Memory B cell (primary cell): ENCODE measurements around the gene PALM3.
"Not testable (repeated sequence)": the region's sequence is repeated elsewhere in the genome, so short reads cannot be mapped to it uniquely, and the experiment has no call there.

Source experiments
- ATAC-seq: fragments of 150-1000 bp; cut with Tn5 transposase; 2 replicates; pipeline ENCODE4 v1.10.0; 2021; ENCODE audit warnings: low read depth, mild to moderate bottlenecking, moderate library complexity
- DNase-seq, 2 donors: peaks; one replicate each; pipeline ENCODE4 v3.0.0; 2022; ENCODE audit warnings: low spot score in 2 of 2
- H3K27ac Mint-ChIP-seq: one replicate; pipeline ENCODE4 v1.8.0; 2022; ENCODE audit warnings: mild to moderate bottlenecking, moderate library complexity, mixed read lengths
- H3K27me3 Mint-ChIP-seq: one replicate; pipeline ENCODE4 v1.8.0; 2022; ENCODE audit warnings: mixed read lengths
- H3K36me3 Mint-ChIP-seq: one replicate; pipeline ENCODE4 v1.8.0; 2022; ENCODE audit warnings: mild to moderate bottlenecking, mixed read lengths
- H3K4me1 Mint-ChIP-seq: one replicate; pipeline ENCODE4 v1.8.0; 2022; ENCODE audit warnings: mixed read lengths
- H3K4me3 Mint-ChIP-seq: one replicate; pipeline ENCODE4 v1.8.0; 2022; ENCODE audit warnings: mild to moderate bottlenecking, moderate library complexity, mixed read lengths
- H3K9me3 Mint-ChIP-seq: one replicate; pipeline ENCODE4 v1.8.0; 2022; ENCODE audit warnings: mixed read lengths

The PALM3 gene

GRCh38 chr19:14058182-14059092 lies 3.4 kb downstream of the PALM3 start:
- peaks cover 22% of the 10 kb centered on the region for H3K4me1 Mint-ChIP-seq
- ATAC-seq, result no peak
- no peak for DNase-seq
- H3K36me3 Mint-ChIP-seq, result peaks cover 9% of the 10 kb centered on the region
- peaks cover 28% of the 10 kb centered on the region for H3K27me3 Mint-ChIP-seq
- H3K27ac Mint-ChIP-seq, result no peak overlapping the region
- peak overlapping the region; percentile 30 for H3K4me3 Mint-ChIP-seq
- H3K9me3 Mint-ChIP-seq, result no peaks in the 10 kb centered on the region

- no peak for ATAC-seq
- DNase-seq, result no peak
- Mint-ChIP-seq H3K4me1 (peaks cover 22% of the 10 kb centered on the region), H3K27ac (no peak overlapping the region), H3K27me3 (peaks cover 26% of the 10 kb centered on the region), H3K9me3 (no peaks in the 10 kb centered on the region), H3K36me3 (peaks cover 19% of the 10 kb centered on the region), H3K4me3 (peak overlapping the region; percentile 34)
These were observed 5.0 kb downstream of the PALM3 start for GRCh38 chr19:14056741-14057356.

GRCh38 chr19:14056069-14056666 lies 5.7 kb downstream of the PALM3 start:
- H3K27me3 Mint-ChIP-seq, result peaks cover 24% of the 10 kb centered on the region
- peaks cover 22% of the 10 kb centered on the region for H3K36me3 Mint-ChIP-seq
- H3K4me3 Mint-ChIP-seq, result no peak overlapping the region
- H3K4me1 Mint-ChIP-seq, result peaks cover 22% of the 10 kb centered on the region
- H3K9me3 Mint-ChIP-seq, result no peaks in the 10 kb centered on the region
- no peak for DNase-seq
- no peak for ATAC-seq
- H3K27ac Mint-ChIP-seq, result no peak overlapping the region

GRCh38 chr19:14055396-14055795 lies 6.5 kb downstream of the PALM3 start:
- H3K27ac Mint-ChIP-seq, result no peak overlapping the region
- DNase-seq, result no peak
- no peak for ATAC-seq
- no peaks in the 10 kb centered on the region for H3K9me3 Mint-ChIP-seq
- H3K4me3 Mint-ChIP-seq, result no peak overlapping the region
- peaks cover 22% of the 10 kb centered on the region for H3K4me1 Mint-ChIP-seq
- peaks cover 27% of the 10 kb centered on the region for H3K36me3 Mint-ChIP-seq
- peaks cover 24% of the 10 kb centered on the region for H3K27me3 Mint-ChIP-seq

- H3K27ac Mint-ChIP-seq, result no peak overlapping the region
- H3K4me1 Mint-ChIP-seq, result peaks cover 22% of the 10 kb centered on the region
- DNase-seq (no peak), ATAC-seq (no peak)
- H3K4me3 Mint-ChIP-seq, result no peak overlapping the region
- no peaks in the 10 kb centered on the region for H3K9me3 Mint-ChIP-seq
- H3K36me3 Mint-ChIP-seq, result peaks cover 32% of the 10 kb centered on the region
- peaks cover 21% of the 10 kb centered on the region for H3K27me3 Mint-ChIP-seq
These were observed 7.2 kb downstream of the PALM3 start for GRCh38 chr19:14054721-14055120.

GRCh38 chr19:14054099-14054498 lies 7.8 kb downstream of the PALM3 start:
- Mint-ChIP-seq H3K4me3 (no peak overlapping the region), H3K27ac (peak overlapping the region; percentile 51), H3K9me3 (no peaks in the 10 kb centered on the region), H3K36me3 (peaks cover 33% of the 10 kb centered on the region), H3K27me3 (peaks cover 19% of the 10 kb centered on the region), H3K4me1 (peaks cover 20% of the 10 kb centered on the region)
- DNase-seq (no peak), ATAC-seq (no peak)

- H3K4me1 Mint-ChIP-seq, result peaks cover 14% of the 10 kb centered on the region
- ATAC-seq (no peak), DNase-seq (no peak)
- H3K9me3 Mint-ChIP-seq, result no peaks in the 10 kb centered on the region
- H3K27ac Mint-ChIP-seq, result no peak overlapping the region
- peaks cover 13% of the 10 kb centered on the region for H3K27me3 Mint-ChIP-seq
- H3K4me3 Mint-ChIP-seq, result no peak overlapping the region
- H3K36me3 Mint-ChIP-seq, result peaks cover 35% of the 10 kb centered on the region
These were observed 8.4 kb downstream of the PALM3 start for GRCh38 chr19:14053500-14053899.

- H3K9me3 Mint-ChIP-seq, result no peaks in the 10 kb centered on the region
- peaks cover 9% of the 10 kb centered on the region for H3K4me1 Mint-ChIP-seq
- DNase-seq (no peak), ATAC-seq (no peak)
- H3K27me3 Mint-ChIP-seq, result peaks cover 9% of the 10 kb centered on the region
- no peak overlapping the region for H3K27ac Mint-ChIP-seq
- no peak overlapping the region for H3K4me3 Mint-ChIP-seq
- peaks cover 39% of the 10 kb centered on the region for H3K36me3 Mint-ChIP-seq
These were observed 8.8 kb downstream of the PALM3 start for GRCh38 chr19:14053032-14053431.

- Mint-ChIP-seq H3K27me3 (peaks cover 4% of the 10 kb centered on the region), H3K9me3 (no peaks in the 10 kb centered on the region), H3K27ac (no peak overlapping the region), H3K4me3 (no peak overlapping the region), H3K4me1 (peaks cover 7% of the 10 kb centered on the region), H3K36me3 (peaks cover 39% of the 10 kb centered on the region)
- DNase-seq (no peak), ATAC-seq (no peak)
These were observed 9.4 kb downstream of the PALM3 start for GRCh38 chr19:14052470-14052869.

GRCh38 chr19:14051980-14052379 lies 9.9 kb downstream of the PALM3 start:
- Mint-ChIP-seq H3K4me3 (no peak overlapping the region), H3K4me1 (peaks cover 7% of the 10 kb centered on the region), H3K36me3 (peaks cover 39% of the 10 kb centered on the region), H3K9me3 (no peaks in the 10 kb centered on the region), H3K27me3 (peaks cover 3% of the 10 kb centered on the region), H3K27ac (no peak overlapping the region)
- no peak for ATAC-seq
- DNase-seq, result no peak

- not testable (repeated sequence) for H3K27ac Mint-ChIP-seq, H3K4me1 Mint-ChIP-seq, H3K4me3 Mint-ChIP-seq, H3K27me3 Mint-ChIP-seq, DNase-seq, H3K9me3 Mint-ChIP-seq, ATAC-seq
- H3K36me3 Mint-ChIP-seq, result peaks cover 39% of the 10 kb centered on the region
These were observed 10.9 kb downstream of the PALM3 start for GRCh38 chr19:14050961-14051360.

GRCh38 chr19:14050512-14050911 lies 11.4 kb downstream of the PALM3 start:
- DNase-seq (no peak), ATAC-seq (no peak)
- H3K36me3 Mint-ChIP-seq, result peaks cover 41% of the 10 kb centered on the region
- H3K4me3 Mint-ChIP-seq, result no peak overlapping the region
- H3K9me3 Mint-ChIP-seq, result no peaks in the 10 kb centered on the region
- H3K27me3 Mint-ChIP-seq, result no peaks in the 10 kb centered on the region
- H3K4me1 Mint-ChIP-seq, result peaks cover 7% of the 10 kb centered on the region
- no peak overlapping the region for H3K27ac Mint-ChIP-seq

GRCh38 chr19:14048443-14049153 lies 13.3 kb downstream of the PALM3 start:
- Mint-ChIP-seq H3K4me3 (no peak overlapping the region), H3K9me3 (no peaks in the 10 kb centered on the region), H3K27ac (no peak overlapping the region), H3K4me1 (no peaks in the 10 kb centered on the region), H3K36me3 (peaks cover 35% of the 10 kb centered on the region), H3K27me3 (no peaks in the 10 kb centered on the region)
- DNase-seq (peak; percentile 76 to 83), ATAC-seq (peak; percentile 91)

- H3K27me3 Mint-ChIP-seq, ATAC-seq, H3K4me3 Mint-ChIP-seq, DNase-seq, H3K4me1 Mint-ChIP-seq, H3K9me3 Mint-ChIP-seq, H3K27ac Mint-ChIP-seq: not testable (repeated sequence)
- H3K36me3 Mint-ChIP-seq, result peaks cover 36% of the 10 kb centered on the region
These were observed 14.0 kb downstream of the PALM3 start for GRCh38 chr19:14047866-14048265.
